Raji (cell line): ENCODE data around the gene RASA3.

Source experiments
- POLR2A ChIP-seq: IDR thresholded peaks from 2 replicates; pipeline ENCODE4 v1.6.1; 2011; ENCODE audit warnings: low read depth, low read length, control low read depth; ENCODE audit not compliant: insufficient read depth

The RASA3 gene

DNA sequence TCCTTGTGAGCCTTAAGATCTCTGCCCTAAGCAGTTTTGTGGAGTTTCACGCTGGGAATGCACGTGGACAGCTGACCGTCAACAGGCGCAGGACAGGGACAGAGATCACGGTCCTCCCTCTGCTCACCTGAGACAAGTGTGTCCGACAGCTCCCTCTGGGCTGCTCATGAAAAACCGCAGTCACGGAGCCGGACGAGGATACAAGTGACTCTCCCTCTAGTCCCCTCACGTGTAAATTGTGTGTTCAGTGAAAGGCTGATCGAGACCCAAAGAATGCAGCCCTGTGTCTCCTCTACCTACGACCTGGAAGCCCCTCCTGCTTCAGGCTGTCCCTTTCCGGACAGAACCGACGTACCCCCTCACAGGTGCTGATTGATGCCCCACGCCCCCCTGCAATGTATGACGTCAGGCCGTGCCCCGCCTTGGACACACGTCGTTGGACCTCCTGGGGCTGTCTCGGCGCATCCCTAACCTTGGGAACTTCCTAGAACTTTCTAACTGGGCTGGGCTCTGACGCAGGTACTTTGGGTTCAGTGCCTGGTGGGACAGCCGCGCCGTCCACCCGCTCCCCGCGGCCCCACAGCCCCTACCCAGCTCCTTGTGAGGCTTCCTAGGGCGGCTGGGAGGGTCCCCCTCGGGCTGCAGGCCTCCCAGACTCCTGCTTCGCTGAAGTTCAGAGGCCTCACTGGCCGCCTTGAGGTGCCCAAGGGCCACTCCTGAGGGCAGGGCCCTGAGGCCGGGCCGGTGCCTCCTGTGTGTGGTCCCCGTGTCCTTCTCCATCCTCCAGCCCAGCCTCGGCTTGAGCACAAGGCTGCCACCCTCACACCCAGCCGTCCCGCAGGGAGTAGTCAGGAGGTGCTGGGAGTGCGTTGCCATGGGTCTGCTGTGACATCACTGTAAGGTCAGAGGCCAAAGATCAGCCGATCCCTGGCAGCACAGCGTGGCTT, 158.9 kb downstream of the RASA3 start, which contains the start of gene C13orf46:
Gene C13orf46 (minus strand): TSS at position 859 of the 947 bp plus-strand sequence. CDS start 79 bp downstream, at position 780.
- no peak for TF ChIP-seq POLR2A

DNA sequence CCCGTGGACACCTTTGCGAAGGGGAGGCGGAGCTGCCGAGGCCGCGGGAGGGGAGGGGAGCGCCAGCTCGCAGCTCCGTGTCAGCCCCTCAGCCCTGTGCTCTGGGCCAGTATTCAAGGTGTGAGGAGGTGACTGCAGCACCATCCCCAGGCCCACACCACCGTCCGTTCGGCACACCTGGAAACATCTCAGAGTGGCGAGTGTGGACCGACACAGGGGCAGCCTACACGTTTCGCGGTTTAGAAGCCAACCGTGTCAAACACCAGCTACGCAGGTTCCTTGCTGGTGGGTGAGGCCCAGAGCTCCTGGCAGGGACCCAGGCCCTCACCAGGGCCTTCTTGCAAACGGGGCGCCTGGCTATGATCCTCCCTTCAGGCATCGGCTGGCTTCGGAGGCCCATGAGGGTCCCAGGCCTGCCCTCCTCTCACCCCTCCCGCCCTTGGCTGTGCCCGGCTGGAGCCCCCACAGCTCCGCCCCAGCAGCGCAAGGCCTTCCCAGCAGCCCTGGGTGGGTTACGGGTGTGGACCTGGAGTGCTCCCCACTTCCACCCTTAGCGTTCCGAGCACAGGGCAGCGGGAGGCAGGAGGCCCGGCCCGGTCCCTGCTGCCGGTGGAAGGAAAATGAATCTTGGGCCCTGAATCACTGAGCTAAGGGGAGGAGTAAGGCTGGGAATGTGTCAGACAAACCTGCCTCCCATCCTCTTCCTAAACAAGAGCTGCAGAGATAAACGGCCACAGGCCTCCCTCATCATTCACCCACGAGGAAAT, 159.8 kb downstream of the RASA3 start:
- no peak for TF ChIP-seq POLR2A

- TF ChIP-seq POLR2A = no peak
Observed at GRCh38 chr13:113971471-113972231, 160.8 kb downstream of the RASA3 start.

- no peak for TF ChIP-seq POLR2A
Observed at GRCh38 chr13:113970810-113971470, 161.5 kb downstream of the RASA3 start.

DNA sequence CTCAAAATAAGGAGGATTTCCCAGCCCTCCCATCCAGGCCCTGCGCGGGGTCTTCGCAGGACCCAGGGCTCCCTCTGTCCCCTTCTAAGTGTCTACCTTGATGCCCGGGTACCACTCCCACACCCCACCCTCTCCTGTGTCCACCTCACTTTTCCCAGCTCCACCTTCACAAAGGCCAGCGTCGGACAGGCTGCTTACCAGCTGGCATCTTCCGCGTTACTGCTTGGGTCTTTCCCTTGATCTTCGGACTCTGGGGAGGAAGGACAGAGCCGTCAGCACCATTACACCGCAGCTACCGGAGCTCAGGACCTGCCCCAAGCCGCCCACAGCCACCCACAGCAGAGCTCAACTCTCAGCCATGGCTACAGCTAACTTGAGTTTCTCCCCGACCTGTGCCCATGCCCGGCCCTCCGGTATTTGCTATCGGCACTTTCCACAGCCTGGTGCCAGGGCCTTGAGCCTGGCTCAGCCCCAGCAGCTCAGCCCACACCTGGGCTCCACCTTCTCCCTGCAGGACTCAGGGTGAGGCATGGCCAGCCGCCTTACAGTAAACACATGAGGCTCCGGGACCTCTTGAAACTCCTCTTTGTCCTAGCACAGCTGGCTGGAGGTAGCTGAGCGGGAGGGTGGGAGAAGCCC, 162.3 kb downstream of the RASA3 start:
- no peak for TF ChIP-seq POLR2A

- TF ChIP-seq POLR2A = no peak
Observed at GRCh38 chr13:113969311-113969972, 163.0 kb downstream of the RASA3 start.

DNA sequence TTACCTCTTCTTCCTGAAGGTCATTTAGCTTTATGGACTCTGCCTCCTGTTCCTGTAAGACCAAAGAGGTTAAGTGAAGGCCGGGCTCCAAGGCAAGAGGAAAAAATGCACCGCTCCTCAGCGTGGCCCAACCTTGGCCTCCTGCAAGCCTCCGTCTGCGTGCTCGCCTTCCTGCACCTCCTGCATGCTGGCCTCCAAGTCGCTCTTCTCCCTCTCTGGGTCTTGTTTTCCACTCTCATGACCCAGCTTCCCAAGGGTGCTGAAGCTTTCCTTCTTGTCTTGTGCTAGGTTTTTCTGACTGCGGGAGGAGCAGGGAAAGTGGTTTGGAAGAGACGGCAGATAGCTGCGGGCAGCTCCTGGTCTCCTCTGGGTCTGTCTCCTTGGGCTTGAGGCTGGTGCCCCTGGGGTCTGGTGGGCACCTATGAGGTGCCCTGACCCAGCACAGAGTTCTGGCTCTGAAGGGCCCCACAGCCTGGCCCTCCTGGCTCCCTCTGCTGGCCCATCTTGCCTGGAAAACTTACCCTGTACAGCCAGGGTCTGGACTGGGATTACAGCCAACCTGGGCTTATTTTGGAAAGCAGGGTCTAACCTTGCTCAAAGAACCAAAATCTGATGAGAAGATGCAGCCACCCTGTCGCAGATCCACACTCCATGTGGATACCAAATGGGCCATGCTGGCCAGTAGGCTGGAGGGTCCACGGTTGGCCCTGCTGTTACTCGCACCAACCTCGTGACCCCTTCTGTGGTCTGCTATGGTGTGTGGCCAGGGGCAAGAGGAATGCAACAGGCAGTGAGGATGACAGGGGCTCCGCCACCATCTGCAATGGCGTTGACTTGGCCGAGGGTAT, 163.7 kb downstream of the RASA3 start:
- TF ChIP-seq POLR2A = no peak

- TF ChIP-seq POLR2A = no peak
Observed at GRCh38 chr13:113967729-113968462, 164.5 kb downstream of the RASA3 start.

- TF ChIP-seq POLR2A = no peak
Observed at GRCh38 chr13:113967206-113967720, 165.2 kb downstream of the RASA3 start.

DNA sequence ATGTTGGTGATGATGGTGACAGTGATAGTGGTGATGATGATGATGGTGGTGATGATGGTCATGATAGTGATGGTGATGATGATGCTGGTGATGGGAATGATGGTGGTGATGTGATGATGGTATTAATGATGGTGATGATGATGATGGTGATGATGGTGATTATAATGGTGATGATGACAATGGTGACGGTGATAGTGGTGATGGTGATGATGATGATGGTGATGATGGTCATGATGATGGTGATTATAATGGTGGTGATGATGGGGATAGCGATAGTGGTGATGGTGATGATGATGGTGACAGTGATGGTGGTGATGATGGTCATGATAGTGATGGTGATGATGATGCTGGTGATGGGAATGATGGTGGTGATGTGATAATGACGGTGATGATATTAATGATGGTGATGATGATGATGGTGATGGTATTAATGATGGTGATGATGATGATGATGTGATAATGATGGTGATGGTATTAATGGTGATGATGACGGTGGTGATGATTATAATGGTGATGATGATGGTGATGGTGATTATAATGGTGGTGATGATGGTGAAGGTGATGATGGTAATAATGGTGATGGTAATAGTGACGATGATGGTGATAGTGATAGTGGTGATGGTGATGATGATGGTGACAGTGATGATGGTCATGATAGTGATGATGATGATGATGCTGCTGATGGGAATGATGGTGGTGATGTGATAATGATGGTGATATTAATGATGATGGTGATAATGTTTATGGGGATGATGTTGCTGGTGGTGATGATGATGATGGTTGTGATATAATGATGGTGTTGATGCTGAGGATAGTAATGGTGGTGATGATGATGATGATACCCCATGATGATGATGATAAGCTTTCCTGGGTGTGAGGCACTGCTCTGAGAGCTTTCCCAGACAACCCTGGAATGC, 166.2 kb downstream of the RASA3 start:
- TF ChIP-seq POLR2A = no peak

DNA sequence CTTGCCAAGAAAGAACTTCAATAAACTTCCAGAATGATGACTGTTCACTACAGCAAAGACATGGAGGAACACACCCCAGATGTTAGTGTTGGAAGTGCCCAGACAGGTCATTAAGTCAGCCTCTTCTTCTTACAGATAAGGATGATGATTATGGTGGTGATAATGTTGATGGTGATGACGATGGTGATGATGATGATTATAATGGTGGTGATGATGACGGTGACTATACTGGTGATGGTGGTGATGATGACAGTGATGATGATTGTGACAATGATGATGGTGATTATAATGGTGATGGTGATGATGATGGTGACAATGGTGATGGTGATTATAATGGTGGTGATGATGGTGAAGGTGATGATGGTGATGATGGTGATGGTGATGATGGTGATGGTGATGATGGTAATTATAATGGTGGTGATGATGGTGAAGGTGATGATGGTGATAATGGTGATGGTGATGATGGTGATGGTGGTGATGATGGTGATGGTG, 167.0 kb downstream of the RASA3 start:
- TF ChIP-seq POLR2A = no peak
